Fibroblast of the aortic adventitia (primary cell): Measurements from ENCODE around the gene ABCA2. TPM values are rescaled to one million over a fixed set of nuclear protein-coding genes. Genes with fewer than 3 reads are reported as not detected.
A peak's percentile ranks its signal among the peaks of the same experiment; 100 is the strongest.
"Not testable (repeated sequence)": the region's sequence is repeated elsewhere in the genome, so short reads cannot be mapped to it uniquely, and the experiment has no call there.

ENCODE experiments used
- DNase-seq: peaks from one replicate; pipeline ENCODE4 v3.0.0-alpha.2; 2010; ENCODE audit warnings: low read depth
- H3K4me3 ChIP-seq: 2 replicates; pipeline ENCODE4 v1.5.1; 2011; ENCODE audit warnings: low read depth, mild to moderate bottlenecking, control low read depth, low read length, moderate library complexity
- total RNA-seq: library from RNA; depleted of rRNA; stranded (reverse); fragments of >200 nt; gene quantifications from 2 replicates; pipeline ENCODE4 v1.2.3, GENCODE V29; 2012; ENCODE audit warnings: low replicate concordance
- TF ChIP-seq, protein P1 (sequence below): IDR thresholded peaks from 2 replicates; pipeline ENCODE4 v1.5.1; 2011; ENCODE audit warnings: mild to moderate bottlenecking, low read length, control low read depth, inconsistent platforms; ENCODE audit not compliant: insufficient read depth

Gene ABCA2
- total RNA-seq, 1 donor = 21.0 TPM

GRCh38 chr9:137066096-137066861, 38.2 kb upstream of the ABCA2 start:
- H3K4me3 ChIP-seq = no peak overlapping the region
- no peak for DNase-seq
- TF ChIP-seq, protein P1, sequence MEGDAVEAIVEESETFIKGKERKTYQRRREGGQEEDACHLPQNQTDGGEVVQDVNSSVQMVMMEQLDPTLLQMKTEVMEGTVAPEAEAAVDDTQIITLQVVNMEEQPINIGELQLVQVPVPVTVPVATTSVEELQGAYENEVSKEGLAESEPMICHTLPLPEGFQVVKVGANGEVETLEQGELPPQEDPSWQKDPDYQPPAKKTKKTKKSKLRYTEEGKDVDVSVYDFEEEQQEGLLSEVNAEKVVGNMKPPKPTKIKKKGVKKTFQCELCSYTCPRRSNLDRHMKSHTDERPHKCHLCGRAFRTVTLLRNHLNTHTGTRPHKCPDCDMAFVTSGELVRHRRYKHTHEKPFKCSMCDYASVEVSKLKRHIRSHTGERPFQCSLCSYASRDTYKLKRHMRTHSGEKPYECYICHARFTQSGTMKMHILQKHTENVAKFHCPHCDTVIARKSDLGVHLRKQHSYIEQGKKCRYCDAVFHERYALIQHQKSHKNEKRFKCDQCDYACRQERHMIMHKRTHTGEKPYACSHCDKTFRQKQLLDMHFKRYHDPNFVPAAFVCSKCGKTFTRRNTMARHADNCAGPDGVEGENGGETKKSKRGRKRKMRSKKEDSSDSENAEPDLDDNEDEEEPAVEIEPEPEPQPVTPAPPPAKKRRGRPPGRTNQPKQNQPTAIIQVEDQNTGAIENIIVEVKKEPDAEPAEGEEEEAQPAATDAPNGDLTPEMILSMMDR = no peak

DNA sequence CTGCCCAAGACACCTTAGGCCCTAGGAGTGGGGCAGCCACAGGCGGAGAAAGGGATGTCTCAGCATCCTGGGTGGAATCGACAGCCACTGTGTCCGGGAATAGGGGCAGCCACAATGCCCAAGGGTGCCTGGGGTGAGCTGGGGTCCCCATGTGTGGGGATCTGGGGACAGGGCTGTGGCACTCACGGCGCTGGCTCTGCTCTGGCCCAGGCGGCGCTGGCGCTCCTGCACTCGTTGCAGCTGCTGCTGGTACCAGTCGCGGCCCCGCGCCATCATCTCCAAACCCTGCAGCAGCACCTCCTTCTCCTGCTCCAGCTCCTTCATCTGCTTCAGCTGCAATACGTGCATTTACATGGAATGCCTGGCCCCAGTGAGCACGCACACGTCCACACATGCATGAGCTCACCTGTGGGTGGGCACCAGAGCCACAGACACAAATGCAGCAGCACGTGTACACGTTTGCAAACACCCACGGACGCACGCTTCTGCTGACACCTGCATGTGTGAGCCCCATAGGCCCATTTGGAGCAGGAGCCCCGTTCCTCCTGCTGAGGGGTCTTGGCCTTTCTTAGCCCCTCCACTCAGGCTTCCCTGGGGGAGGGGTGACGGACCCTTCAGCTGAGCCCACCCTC, 37.4 kb upstream of the ABCA2 start:
- TF ChIP-seq, protein P1 = no peak
- DNase-seq = no peak

DNA sequence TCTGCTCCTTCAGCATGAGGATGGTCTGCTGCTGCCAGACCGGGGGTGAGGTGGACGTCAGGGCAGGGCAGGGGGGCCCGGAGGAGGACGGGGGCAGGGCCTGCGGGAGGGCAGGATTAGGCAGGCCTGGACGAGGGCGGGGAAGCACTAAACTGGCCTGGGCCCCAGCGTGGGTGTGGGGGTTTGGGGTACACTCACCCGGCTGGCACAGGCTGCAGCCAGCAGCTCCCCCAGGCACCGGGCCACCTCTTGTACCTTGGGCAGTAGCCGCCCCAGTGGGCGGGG, 36.8 kb upstream of the ABCA2 start:
- TF ChIP-seq, protein P1 = no peak
- H3K4me3 ChIP-seq = no peak overlapping the region
- DNase-seq = no peak

More for the DNA sequence above, 37.4 kb upstream of the ABCA2 start:
- no peak overlapping the region for H3K4me3 ChIP-seq

- H3K4me3 ChIP-seq = no peak overlapping the region
- peak; percentile 47 for DNase-seq
- TF ChIP-seq, protein P1 = peak; percentile 99
These were observed 36.2 kb upstream of the ABCA2 start for GRCh38 chr9:137064027-137064879.

GRCh38 chr9:137063311-137064026, 35.4 kb upstream of the ABCA2 start:
- no peak for DNase-seq
- TF ChIP-seq, protein P1 = no peak
- no peak overlapping the region for H3K4me3 ChIP-seq

DNA sequence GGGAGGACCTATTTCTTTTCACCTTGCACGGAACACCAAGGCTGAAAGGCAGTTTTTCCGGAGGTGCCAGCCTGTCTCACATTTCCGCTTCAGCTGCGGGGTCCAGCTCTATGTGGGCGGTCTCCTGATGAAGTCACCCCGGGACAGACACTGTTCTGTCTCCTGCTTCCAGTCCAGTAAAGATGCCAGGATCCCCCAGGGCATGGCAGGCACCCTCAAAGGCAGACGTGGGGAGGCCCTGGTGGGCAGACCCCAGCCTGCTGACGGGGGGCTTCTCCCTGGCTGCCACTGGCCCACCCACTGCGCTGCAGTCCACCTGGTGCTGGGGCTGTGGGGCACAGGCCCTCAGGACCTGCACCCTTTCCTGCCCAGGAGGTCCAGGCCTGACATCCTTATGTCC, 34.8 kb upstream of the ABCA2 start:
- H3K4me3 ChIP-seq, DNase-seq: not testable (repeated sequence)
